ENCODE results near the gene DYNLRB2.

GRCh38 chr16:80526418-80527061 lies 14.3 kb upstream of the DYNLRB2 start:
- TF ChIP-seq POLR2A (IDR thresholded peaks at IDR 0.05): no peak
- TF ChIP-seq CTCF (IDR thresholded peaks at IDR 0.05): peak; percentile 55 to 79 (median 69)
